Measurements from ENCODE around the gene MTMR11. TPM values are rescaled to one million over a fixed set of nuclear protein-coding genes. Genes with fewer than 3 reads are reported as not detected.
"Not testable (repeated sequence)": the region's sequence is repeated elsewhere in the genome, so short reads cannot be mapped to it uniquely, and the experiment has no call there.

MTMR11 gene
- polyA plus RNA-seq, 2 donors: 5.0 to 7.4 TPM

DNA sequence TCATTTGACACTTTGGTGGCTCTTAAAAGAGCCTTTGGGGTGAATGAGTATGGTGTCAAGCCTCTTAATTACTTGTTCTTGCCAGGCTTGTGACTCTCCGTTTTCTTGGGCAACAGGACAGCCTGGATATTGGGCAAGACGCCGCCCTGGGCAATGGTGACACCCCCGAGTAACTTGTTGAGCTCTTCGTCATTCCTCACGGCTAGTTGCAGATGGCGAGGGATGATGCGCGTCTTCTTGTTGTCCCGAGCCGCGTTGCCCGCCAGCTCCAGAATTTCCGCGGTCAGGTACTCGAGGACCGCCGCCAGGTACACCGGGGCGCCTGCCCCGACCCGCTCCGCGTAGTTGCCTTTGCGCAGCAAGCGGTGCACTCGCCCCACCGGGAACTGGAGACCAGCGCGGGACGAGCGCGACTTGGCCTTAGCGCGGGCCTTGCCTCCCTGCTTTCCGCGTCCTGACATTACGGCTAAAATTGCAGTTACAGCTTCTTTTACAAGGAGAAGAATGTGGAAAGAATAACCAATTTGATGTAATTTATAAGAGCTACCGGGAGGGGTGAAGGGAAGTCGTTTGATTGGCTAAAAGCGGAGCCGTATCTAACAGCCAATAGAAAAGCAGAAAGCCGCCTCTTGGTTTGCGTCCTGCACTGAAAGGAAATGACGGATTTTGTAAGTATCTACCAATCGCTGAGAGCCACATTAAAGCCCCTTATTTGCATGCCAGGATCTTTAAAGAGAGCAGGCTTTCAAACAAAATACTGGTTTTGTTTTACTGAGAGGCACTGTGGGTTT, 49.0 kb downstream of the MTMR11 start:
- H3K27me3 ChIP-seq (ENCODE audit: control insufficient read depth in 1 of 2, insufficient read depth in 2 of 2, low read length in 2 of 2): no peaks in the 10 kb centered on the region
- WGBS, 2 donors: 0 to 1% methylated on average over 46 of the region's 46 CpGs

DNA sequence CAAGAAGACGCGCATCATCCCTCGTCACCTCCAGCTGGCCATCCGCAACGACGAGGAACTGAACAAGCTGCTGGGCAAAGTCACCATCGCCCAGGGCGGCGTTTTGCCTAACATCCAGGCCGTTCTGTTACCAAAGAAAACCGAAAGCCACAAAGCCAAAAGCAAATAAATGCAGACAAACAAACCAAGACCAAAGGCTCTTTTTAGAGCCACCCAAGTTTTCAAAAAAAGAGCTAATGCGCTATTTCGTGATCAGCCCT, 49.6 kb downstream of the MTMR11 start:
- H3K4me1 ChIP-seq (ENCODE audit: control insufficient read depth in 2 of 2, insufficient read depth in 2 of 2, low read length in 1 of 2); H3K27me3 ChIP-seq (ENCODE audit: control insufficient read depth in 1 of 2, insufficient read depth in 2 of 2, low read length in 2 of 2); H3K9me3 ChIP-seq (ENCODE audit: control insufficient read depth in 2 of 2, insufficient read depth in 1 of 2, low read depth in 1 of 2, low read length in 1 of 2); H3K36me3 ChIP-seq (ENCODE audit: control insufficient read depth in 2 of 2, insufficient read depth in 2 of 2, low read length in 1 of 2): not testable (repeated sequence)
- Histone ChIP-seq H3K4me3 (ENCODE audit: low read depth in 1 of 2, low read length in 2 of 2) (peak overlapping the region; percentile 58 to 71), H3K27ac (ENCODE audit: low read depth in 2 of 2, low read length in 1 of 2) (peak overlapping the region; percentile 99 to 100)
- WGBS, 2 donors: 0 to 1% methylated on average over 9 to 13 of the region's 13 CpGs

More for the DNA sequence above, 49.0 kb downstream of the MTMR11 start:
- no peaks in the 10 kb centered on the region for H3K36me3 ChIP-seq (ENCODE audit: control insufficient read depth in 2 of 2, insufficient read depth in 2 of 2, low read length in 1 of 2)
- peak overlapping the region; percentile 99 to 100 for H3K27ac ChIP-seq (ENCODE audit: low read depth in 2 of 2, low read length in 1 of 2)
- H3K4me1 ChIP-seq (ENCODE audit: control insufficient read depth in 2 of 2, insufficient read depth in 2 of 2, low read length in 1 of 2): no peaks in the 10 kb centered on the region
- no peaks in the 10 kb centered on the region for H3K9me3 ChIP-seq (ENCODE audit: control insufficient read depth in 2 of 2, insufficient read depth in 1 of 2, low read depth in 1 of 2, low read length in 1 of 2)
- H3K4me3 ChIP-seq (ENCODE audit: low read depth in 1 of 2, low read length in 2 of 2): peak overlapping the region; percentile 58 to 71

DNA sequence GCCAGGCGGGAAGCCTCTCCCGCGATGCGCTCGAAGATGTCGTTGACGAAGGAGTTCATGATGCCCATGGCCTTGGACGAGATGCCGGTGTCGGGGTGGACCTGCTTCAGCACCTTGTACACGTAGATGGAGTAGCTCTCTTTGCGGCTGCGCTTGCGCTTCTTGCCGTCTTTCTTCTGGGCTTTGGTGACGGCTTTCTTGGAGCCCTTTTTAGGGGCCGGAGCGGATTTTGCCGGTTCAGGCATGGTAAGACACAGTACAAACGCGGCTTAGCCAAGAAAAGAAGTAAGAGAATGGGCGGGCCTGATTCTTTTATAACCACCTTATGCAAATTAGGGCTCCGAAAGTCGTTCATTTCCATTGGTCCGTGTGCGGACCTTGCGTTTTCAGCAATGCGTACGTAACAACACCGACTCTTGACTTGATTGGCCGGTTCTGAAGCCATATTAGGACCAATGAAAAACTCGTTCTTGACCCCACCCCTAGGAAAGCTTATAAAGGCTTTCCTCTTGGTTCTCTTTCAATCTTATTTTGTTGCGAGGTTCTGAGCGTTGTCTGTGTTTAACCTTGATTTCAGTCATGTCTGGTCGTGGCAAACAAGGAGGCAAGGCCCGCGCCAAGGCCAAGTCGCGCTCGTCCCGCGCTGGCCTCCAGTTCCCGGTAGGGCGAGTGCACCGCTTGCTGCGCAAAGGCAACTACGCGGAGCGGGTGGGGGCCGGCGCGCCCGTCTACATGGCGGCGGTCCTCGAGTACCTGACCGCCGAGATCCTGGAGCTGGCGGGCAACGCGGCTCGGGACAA, 50.1 kb downstream of the MTMR11 start:
- no peaks in the 10 kb centered on the region for H3K4me1 ChIP-seq (ENCODE audit: control insufficient read depth in 2 of 2, insufficient read depth in 2 of 2, low read length in 1 of 2)
- 0% methylated on average over 62 of the region's 62 CpGs for WGBS, 2 donors
- H3K9me3 ChIP-seq (ENCODE audit: control insufficient read depth in 2 of 2, insufficient read depth in 1 of 2, low read depth in 1 of 2, low read length in 1 of 2): no peaks in the 10 kb centered on the region
- no peaks in the 10 kb centered on the region for H3K27me3 ChIP-seq (ENCODE audit: control insufficient read depth in 1 of 2, insufficient read depth in 2 of 2, low read length in 2 of 2)
- H3K36me3 ChIP-seq (ENCODE audit: control insufficient read depth in 2 of 2, insufficient read depth in 2 of 2, low read length in 1 of 2): no peaks in the 10 kb centered on the region
- H3K4me3 ChIP-seq (ENCODE audit: low read depth in 1 of 2, low read length in 2 of 2): peak overlapping the region; percentile 60 to 71
- H3K27ac ChIP-seq (ENCODE audit: low read depth in 2 of 2, low read length in 1 of 2): peak overlapping the region; percentile 99 to 100

DNA sequence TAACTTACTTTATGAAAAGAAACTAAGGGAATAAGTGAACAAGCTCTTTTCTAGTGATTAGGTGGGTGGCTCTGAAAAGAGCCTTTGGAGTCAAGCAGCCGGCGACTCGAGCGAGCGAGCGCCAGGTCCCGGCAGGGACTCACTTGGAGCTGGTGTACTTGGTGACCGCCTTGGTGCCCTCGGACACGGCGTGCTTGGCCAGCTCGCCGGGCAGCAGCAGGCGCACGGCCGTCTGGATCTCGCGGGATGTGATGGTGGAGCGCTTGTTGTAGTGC, 50.6 kb downstream of the MTMR11 start:
- H3K36me3 ChIP-seq (ENCODE audit: control insufficient read depth in 2 of 2, insufficient read depth in 2 of 2, low read length in 1 of 2); H3K27me3 ChIP-seq (ENCODE audit: control insufficient read depth in 1 of 2, insufficient read depth in 2 of 2, low read length in 2 of 2); H3K9me3 ChIP-seq (ENCODE audit: control insufficient read depth in 2 of 2, insufficient read depth in 1 of 2, low read depth in 1 of 2, low read length in 1 of 2); H3K4me1 ChIP-seq (ENCODE audit: control insufficient read depth in 2 of 2, insufficient read depth in 2 of 2, low read length in 1 of 2): not testable (repeated sequence)
- 0% methylated on average over 15 to 19 of the region's 19 CpGs for WGBS, 2 donors
- Histone ChIP-seq H3K4me3 (ENCODE audit: low read depth in 1 of 2, low read length in 2 of 2) (peak overlapping the region; percentile 60 to 71), H3K27ac (ENCODE audit: low read depth in 2 of 2, low read length in 1 of 2) (peak overlapping the region; percentile 91 to 100)

DNA sequence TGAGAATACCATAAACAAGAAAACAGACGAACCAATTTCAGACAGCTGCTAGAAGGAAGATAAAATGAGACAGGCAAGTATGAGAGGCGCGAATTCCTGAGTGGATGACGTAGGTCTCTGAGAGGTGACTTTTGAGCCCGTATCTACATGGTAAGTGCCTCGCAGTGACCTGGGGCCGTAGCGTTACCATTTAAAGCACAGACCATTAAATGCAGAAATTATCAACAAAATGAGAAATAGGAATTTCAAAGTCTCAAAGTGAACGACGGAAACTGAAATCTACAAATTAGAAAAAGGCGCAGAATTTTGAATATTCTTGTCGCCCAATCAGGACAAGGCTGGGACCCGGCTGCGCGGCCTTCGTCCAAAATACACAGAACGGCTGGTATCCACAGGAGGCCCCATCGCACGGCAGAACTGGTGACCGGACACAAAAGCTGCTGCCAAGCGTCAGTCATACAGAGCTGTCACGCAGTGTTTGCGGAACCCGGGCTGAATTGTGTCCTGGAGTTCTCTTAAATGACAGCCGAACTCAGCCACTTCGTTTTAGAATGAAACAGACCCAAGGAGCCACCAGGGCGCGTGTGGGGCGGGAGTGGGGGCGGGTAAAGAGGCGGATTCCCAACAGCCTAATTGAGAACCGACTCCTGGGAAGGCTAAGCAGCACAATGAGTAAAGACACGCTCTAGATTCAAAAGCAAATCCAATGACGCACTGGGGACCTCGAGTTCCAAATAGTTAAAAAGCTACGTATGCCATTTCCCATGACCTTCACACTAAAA, 51.1 kb downstream of the MTMR11 start:
- peak overlapping the region; percentile 60 to 71 for H3K4me3 ChIP-seq (ENCODE audit: low read depth in 1 of 2, low read length in 2 of 2)
- peak overlapping the region; percentile 91 to 100 for H3K27ac ChIP-seq (ENCODE audit: low read depth in 2 of 2, low read length in 1 of 2)
- no peaks in the 10 kb centered on the region for H3K36me3 ChIP-seq (ENCODE audit: control insufficient read depth in 2 of 2, insufficient read depth in 2 of 2, low read length in 1 of 2)
- no peaks in the 10 kb centered on the region for H3K27me3 ChIP-seq (ENCODE audit: control insufficient read depth in 1 of 2, insufficient read depth in 2 of 2, low read length in 2 of 2)
- 0 to 1% methylated on average over 36 of the region's 36 CpGs for WGBS, 2 donors
- H3K4me1 ChIP-seq (ENCODE audit: control insufficient read depth in 2 of 2, insufficient read depth in 2 of 2, low read length in 1 of 2): no peaks in the 10 kb centered on the region
- H3K9me3 ChIP-seq (ENCODE audit: control insufficient read depth in 2 of 2, insufficient read depth in 1 of 2, low read depth in 1 of 2, low read length in 1 of 2): no peaks in the 10 kb centered on the region

DNA sequence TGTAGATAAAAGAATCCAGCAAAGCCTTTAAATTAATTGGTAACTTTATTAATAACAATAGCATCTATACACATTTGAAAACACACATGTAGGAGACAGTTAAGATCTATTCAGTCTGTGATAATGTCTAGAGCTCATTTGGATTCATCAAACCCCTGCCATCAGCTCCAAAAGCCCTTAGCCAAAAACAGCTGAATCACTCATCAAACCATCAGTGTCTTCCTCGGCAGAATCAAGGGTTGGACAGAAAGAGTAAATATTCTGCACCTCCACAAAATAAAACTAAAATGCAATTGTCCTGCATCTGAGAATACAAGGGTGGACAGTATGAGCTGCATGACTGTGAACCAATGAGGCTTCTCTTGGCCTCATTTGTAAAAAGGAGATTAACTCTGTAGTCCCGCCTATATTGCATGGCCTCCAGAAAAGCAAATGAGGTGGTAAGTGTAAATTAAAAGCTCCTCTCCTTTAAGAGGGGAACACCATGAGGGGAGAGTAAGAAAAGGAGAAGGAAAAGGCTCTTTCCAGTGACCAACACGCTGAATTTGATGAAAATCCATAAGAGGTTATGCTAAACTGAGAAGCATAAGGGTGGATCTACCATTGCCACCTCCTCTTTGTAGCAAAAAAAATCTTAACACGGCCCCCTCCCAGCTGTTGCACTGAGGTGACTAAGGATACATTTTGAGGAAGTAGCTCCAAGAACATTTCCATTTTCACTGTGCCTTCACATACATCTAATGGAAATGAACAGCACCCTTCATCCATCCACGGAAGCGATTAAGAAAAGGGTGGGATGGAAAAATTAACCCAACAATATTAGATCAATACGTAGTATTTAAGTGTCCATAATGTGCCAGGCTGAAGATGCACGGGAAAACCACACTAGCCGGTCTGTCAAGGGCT, 52.0 kb downstream of the MTMR11 start:
- peak overlapping the region; percentile 60 to 71 for H3K4me3 ChIP-seq (ENCODE audit: low read depth in 1 of 2, low read length in 2 of 2)
- 6% methylated on average over 9 of the region's 9 CpGs for WGBS, 2 donors
- H3K27me3 ChIP-seq (ENCODE audit: control insufficient read depth in 1 of 2, insufficient read depth in 2 of 2, low read length in 2 of 2): no peaks in the 10 kb centered on the region
- no peaks in the 10 kb centered on the region for H3K9me3 ChIP-seq (ENCODE audit: control insufficient read depth in 2 of 2, insufficient read depth in 1 of 2, low read depth in 1 of 2, low read length in 1 of 2)
- peak overlapping the region; percentile 91 to 100 for H3K27ac ChIP-seq (ENCODE audit: low read depth in 2 of 2, low read length in 1 of 2)
- H3K36me3 ChIP-seq (ENCODE audit: control insufficient read depth in 2 of 2, insufficient read depth in 2 of 2, low read length in 1 of 2): no peaks in the 10 kb centered on the region
- H3K4me1 ChIP-seq (ENCODE audit: control insufficient read depth in 2 of 2, insufficient read depth in 2 of 2, low read length in 1 of 2): no peaks in the 10 kb centered on the region

DNA sequence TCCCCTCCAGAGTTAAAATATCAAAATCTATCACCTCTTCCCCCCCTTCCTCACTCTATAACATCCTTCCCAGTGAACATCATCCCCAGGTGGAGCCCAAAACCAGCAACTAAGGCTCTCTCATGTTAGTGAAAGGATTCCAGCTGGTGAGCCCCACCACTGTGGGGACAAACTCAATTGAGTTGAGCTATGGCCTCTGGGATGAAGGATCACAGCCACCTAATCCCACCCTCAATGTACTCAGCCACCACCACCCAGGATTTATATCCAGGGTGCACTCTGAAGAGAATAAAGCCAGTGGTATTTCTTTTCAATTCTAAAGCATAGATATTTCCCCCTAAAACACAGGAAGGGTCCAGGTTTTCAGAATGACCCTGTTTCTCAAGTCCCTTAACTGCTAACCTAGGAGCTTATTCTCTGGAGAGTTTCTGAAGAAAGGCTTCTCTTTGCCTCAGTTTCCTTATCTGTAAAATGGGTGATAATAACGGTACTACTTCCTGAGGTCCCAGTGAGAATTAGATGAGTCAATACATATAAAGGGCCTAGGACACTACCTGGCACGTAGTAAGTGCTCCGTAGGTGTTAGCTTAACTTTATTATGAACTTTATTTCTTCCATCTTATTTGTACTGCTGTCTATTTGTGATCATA, 53.0 kb downstream of the MTMR11 start:
- Histone ChIP-seq H3K27me3 (ENCODE audit: control insufficient read depth in 1 of 2, insufficient read depth in 2 of 2, low read length in 2 of 2) (no peaks in the 10 kb centered on the region), H3K4me3 (ENCODE audit: low read depth in 1 of 2, low read length in 2 of 2) (no peak overlapping the region), H3K36me3 (ENCODE audit: control insufficient read depth in 2 of 2, insufficient read depth in 2 of 2, low read length in 1 of 2) (no peaks in the 10 kb centered on the region), H3K27ac (ENCODE audit: low read depth in 2 of 2, low read length in 1 of 2) (no peak overlapping the region), H3K4me1 (ENCODE audit: control insufficient read depth in 2 of 2, insufficient read depth in 2 of 2, low read length in 1 of 2) (no peaks in the 10 kb centered on the region), H3K9me3 (ENCODE audit: control insufficient read depth in 2 of 2, insufficient read depth in 1 of 2, low read depth in 1 of 2, low read length in 1 of 2) (no peaks in the 10 kb centered on the region)
- WGBS, 2 donors: 82% methylated on average over 3 of the region's 3 CpGs

DNA sequence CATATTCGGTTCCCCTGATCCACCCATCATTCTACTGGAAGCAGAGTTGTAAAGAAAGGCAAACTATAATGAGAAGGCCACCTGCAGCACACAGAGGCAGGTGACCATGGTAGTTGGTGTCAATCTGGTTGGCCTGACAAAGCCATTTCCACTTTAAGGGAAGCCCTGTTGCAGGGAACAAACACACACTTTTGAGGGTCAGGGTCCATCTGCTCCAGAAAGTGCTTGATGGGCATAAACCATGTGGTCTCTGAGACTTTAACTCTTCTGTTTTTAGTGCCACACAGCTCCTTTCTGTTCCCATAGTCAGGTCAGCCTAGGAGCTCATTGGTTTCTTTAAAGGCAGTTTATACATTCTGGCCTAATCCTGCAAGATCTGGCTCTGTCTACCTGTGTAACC, 54.8 kb downstream of the MTMR11 start:
- Histone ChIP-seq H3K4me1 (ENCODE audit: control insufficient read depth in 2 of 2, insufficient read depth in 2 of 2, low read length in 1 of 2) (no peaks in the 10 kb centered on the region), H3K27ac (ENCODE audit: low read depth in 2 of 2, low read length in 1 of 2) (no peak overlapping the region), H3K4me3 (ENCODE audit: low read depth in 1 of 2, low read length in 2 of 2) (no peak overlapping the region), H3K9me3 (ENCODE audit: control insufficient read depth in 2 of 2, insufficient read depth in 1 of 2, low read depth in 1 of 2, low read length in 1 of 2) (no peaks in the 10 kb centered on the region), H3K27me3 (ENCODE audit: control insufficient read depth in 1 of 2, insufficient read depth in 2 of 2, low read length in 2 of 2) (no peaks in the 10 kb centered on the region), H3K36me3 (ENCODE audit: control insufficient read depth in 2 of 2, insufficient read depth in 2 of 2, low read length in 1 of 2) (no peaks in the 10 kb centered on the region)
- 77 to 92% methylated on average over 1 of the region's 1 CpG for whole genome bisulfite sequencing, 2 donors

DNA sequence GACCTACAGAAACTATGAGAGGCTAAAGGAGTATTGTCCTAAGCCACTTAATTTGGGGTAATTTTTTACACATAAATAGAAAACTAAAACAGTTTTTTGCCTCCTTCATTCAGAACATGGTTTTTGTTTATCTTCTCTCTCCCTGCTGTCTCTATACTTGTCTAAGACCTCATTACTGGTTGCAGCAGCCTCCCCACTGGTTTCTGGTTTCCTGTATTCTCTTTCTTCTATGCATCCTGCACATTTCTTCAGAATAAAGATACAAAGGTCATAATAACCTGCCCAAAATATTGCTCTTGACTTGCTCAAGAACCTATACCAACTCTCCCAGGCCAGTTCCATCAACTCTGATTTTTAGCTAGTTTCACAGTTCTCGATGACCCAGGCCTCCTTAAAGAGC, 57.1 kb downstream of the MTMR11 start:
- Histone ChIP-seq H3K27ac (ENCODE audit: low read depth in 2 of 2, low read length in 1 of 2) (no peak overlapping the region), H3K4me3 (ENCODE audit: low read depth in 1 of 2, low read length in 2 of 2) (no peak overlapping the region), H3K27me3 (ENCODE audit: control insufficient read depth in 1 of 2, insufficient read depth in 2 of 2, low read length in 2 of 2) (no peaks in the 10 kb centered on the region), H3K36me3 (ENCODE audit: control insufficient read depth in 2 of 2, insufficient read depth in 2 of 2, low read length in 1 of 2) (no peaks in the 10 kb centered on the region), H3K4me1 (ENCODE audit: control insufficient read depth in 2 of 2, insufficient read depth in 2 of 2, low read length in 1 of 2) (no peaks in the 10 kb centered on the region), H3K9me3 (ENCODE audit: control insufficient read depth in 2 of 2, insufficient read depth in 1 of 2, low read depth in 1 of 2, low read length in 1 of 2) (no peaks in the 10 kb centered on the region)
- WGBS, 2 donors: 90% methylated on average over 1 of the region's 1 CpG

Measured in esophagus (tissue), 2 donors.